ENCODE data around the gene PCDH20. TPM values are rescaled to one million over a fixed set of nuclear protein-coding genes. Genes with fewer than 3 reads are reported as not detected.

Gene PCDH20
- total RNA-seq, 1 donor from 2014 or later = 3.3 TPM

- Histone ChIP-seq H3K27ac (no peak overlapping the region), H3K4me3 (no peak overlapping the region), H3K27me3 (no peaks in the 10 kb centered on the region), H3K4me1 (peaks cover 0 to 2% of the 10 kb centered on the region in 2 donors), H3K9me3 (no peaks in the 10 kb centered on the region), H3K36me3 (no peaks in the 10 kb centered on the region)
- no peak for DNase-seq (ENCODE audit: low spot score in 2 of 2)
- intact Hi-C loops (cut with DNase I) = no loop called here
- TF ChIP-seq, protein P1, sequence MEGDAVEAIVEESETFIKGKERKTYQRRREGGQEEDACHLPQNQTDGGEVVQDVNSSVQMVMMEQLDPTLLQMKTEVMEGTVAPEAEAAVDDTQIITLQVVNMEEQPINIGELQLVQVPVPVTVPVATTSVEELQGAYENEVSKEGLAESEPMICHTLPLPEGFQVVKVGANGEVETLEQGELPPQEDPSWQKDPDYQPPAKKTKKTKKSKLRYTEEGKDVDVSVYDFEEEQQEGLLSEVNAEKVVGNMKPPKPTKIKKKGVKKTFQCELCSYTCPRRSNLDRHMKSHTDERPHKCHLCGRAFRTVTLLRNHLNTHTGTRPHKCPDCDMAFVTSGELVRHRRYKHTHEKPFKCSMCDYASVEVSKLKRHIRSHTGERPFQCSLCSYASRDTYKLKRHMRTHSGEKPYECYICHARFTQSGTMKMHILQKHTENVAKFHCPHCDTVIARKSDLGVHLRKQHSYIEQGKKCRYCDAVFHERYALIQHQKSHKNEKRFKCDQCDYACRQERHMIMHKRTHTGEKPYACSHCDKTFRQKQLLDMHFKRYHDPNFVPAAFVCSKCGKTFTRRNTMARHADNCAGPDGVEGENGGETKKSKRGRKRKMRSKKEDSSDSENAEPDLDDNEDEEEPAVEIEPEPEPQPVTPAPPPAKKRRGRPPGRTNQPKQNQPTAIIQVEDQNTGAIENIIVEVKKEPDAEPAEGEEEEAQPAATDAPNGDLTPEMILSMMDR (IDR thresholded peaks at IDR 0.05) = no peak
Measured at GRCh38 chr13:61408571-61408970, 7.1 kb downstream of the PCDH20 start.

DNA sequence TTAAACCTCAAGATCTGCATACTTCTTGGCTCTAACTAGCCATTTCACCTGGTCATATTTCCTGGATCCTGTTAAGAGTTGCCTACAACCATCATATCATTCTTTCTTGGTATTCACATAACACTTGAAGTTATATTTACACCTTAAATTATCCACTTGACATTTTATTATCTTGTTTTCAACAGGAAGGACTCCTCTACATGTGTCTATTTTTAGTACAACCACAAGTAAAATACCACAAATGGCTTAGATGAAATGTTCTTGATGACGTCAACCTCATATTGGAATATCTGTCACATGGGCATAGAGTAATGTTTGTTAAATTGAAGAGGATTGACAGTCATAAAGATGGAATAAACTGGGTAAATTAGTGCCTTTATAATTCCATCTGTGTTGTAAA, 9.4 kb downstream of the PCDH20 start:
- Histone ChIP-seq H3K27me3 (no peaks in the 10 kb centered on the region), H3K9me3 (no peaks in the 10 kb centered on the region), H3K4me3 (no peak overlapping the region), H3K36me3 (no peaks in the 10 kb centered on the region), H3K27ac (no peak overlapping the region), H3K4me1 (no peaks in the 10 kb centered on the region)
- DNase-seq (ENCODE audit: low spot score in 2 of 2) = no peak
- TF ChIP-seq, protein P1 (IDR thresholded peaks at IDR 0.05) = no peak
- intact Hi-C loops (cut with DNase I) = no loop called here

DNA sequence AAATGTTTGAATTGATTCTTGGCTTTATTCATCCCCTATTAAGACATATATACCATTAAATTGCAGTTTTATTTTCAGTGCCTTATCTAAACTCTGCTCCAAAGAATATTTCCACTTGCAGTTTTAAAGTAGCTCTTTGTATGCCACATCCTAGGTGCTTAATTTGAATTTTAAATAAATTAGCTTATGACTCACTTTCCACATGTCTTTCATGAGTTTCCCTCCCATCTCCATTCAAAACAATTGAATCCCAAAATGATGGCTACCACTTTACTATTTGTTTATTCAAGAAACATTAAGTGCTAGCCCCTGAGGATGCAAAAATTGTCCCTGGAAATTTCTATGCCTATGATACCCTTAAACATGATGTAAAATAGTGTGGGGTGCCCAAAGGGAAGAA, 19.5 kb downstream of the PCDH20 start:
- intact Hi-C loops (cut with DNase I) = no loop called here
- Histone ChIP-seq H3K27me3 (no peaks in the 10 kb centered on the region), H3K9me3 (no peaks in the 10 kb centered on the region), H3K27ac (no peak overlapping the region), H3K36me3 (no peaks in the 10 kb centered on the region), H3K4me1 (no peaks in the 10 kb centered on the region), H3K4me3 (no peak overlapping the region)
- TF ChIP-seq, protein P1 (IDR thresholded peaks at IDR 0.05) = no peak
- DNase-seq (ENCODE audit: low spot score in 2 of 2) = no peak

DNA sequence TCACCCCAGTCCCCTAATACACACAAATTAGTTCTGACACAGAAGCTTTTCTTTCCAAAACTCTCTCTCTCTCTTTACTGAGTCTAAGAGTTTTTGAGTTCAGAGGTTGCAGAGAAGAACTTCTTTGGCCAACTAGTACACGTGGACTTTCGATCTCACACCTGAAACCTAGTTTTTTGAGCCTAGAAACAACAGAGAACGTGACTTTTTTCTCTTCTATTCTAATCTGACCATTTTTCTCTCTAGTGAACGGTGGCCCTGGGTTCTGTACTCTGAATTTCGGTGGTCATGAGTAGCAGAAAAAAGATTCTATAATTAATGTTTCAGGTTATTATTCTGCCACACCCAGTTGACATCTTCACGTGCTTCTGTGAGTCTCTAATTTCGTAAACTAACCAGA, 24.2 kb downstream of the PCDH20 start:
- Histone ChIP-seq H3K27me3 (no peaks in the 10 kb centered on the region), H3K4me3 (no peak overlapping the region), H3K9me3 (no peaks in the 10 kb centered on the region), H3K27ac (no peak overlapping the region), H3K36me3 (no peaks in the 10 kb centered on the region), H3K4me1 (no peaks in the 10 kb centered on the region)
- DNase-seq (ENCODE audit: low spot score in 2 of 2) = no peak
- intact Hi-C loops (cut with DNase I) = no loop called here
- TF ChIP-seq, protein P1 (IDR thresholded peaks at IDR 0.05) = no peak

DNA sequence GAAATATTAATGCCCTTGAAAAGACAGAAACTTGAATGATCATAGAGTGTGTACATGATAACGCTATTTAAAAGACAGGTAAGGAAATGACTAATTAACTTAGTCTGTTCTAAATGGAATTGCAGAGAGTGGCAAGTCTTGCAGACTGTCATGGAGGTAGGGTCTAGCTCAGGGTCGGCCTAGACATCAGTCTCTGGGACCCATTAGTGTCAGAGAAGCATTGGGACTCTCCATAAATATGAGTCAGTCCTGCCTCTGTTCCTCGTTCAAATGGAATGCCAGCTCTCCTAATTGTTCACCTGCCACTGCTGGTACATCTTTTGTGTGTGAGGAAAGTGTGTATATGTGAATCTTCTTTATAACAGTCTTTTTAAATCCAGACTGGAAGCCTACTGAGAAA, 28.0 kb downstream of the PCDH20 start:
- Histone ChIP-seq H3K27me3 (no peaks in the 10 kb centered on the region), H3K36me3 (no peaks in the 10 kb centered on the region), H3K9me3 (no peaks in the 10 kb centered on the region), H3K27ac (no peak overlapping the region), H3K4me3 (no peak overlapping the region), H3K4me1 (no peaks in the 10 kb centered on the region)
- intact Hi-C loops (cut with DNase I) = no loop called here
- no peak for DNase-seq (ENCODE audit: low spot score in 2 of 2)
- TF ChIP-seq, protein P1 (IDR thresholded peaks at IDR 0.05) = no peak

DNA sequence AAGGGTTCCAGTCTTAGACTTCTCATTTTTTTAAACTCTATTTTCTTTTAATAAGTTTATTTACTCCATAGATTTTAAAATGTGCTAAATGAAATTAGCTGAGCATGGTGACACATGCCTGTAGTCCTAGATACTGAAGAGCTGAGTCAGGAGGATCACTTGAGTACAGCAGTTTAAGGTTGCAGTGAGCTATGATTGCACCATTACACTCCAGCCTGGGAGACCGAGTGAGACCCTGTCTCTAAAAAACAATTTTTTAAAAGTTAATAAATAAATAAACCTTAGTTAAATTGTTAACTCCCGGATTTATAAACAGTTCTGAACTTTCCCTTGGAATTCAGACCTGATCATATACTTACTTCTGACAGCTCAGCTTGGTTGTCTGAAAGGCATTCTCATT, 32.5 kb downstream of the PCDH20 start:
- no peak overlapping the region for H3K4me3 ChIP-seq
- intact Hi-C loops (cut with DNase I) = no loop called here
- no peaks in the 10 kb centered on the region for H3K9me3 ChIP-seq
- H3K4me1 ChIP-seq = no peaks in the 10 kb centered on the region
- DNase-seq (ENCODE audit: low spot score in 2 of 2) = no peak
- TF ChIP-seq, protein P1 (IDR thresholded peaks at IDR 0.05) = no peak
- no peaks in the 10 kb centered on the region for H3K36me3 ChIP-seq
- no peaks in the 10 kb centered on the region for H3K27me3 ChIP-seq
- H3K27ac ChIP-seq = no peak overlapping the region

All from ascending aorta (tissue), 2 donors.